HG03060 (cell line): ENCODE measurements around the gene SLC6A12.

ENCODE experiments used
- ATAC-seq: cut with Tn5 transposase; IDR thresholded peaks from one replicate; pipeline ENCODE4 v1.9.1; 2021; ENCODE audit warnings: low read depth, moderate number of reproducible peaks; ENCODE audit not compliant: unreplicated experiment

The SLC6A12 gene

DNA sequence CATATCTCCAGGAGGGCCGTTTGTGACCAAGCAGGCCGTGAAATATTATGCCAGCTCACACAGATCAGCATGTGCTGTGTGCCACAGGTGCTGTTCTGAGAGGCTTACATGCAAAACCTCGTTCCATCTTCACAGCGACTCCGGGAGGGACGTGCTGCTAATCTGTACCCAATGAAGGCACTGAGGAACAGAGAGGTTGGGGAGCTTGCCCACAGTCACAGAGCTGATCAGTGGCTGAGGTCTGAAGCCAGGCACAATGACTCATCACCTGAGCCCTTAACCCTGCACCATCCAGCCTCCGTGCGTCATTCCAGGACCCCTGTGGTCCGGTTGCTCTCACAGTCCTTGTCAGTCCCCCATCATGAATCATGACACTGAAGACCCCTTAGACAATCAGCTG is 66.7 kb downstream of the SLC6A12 start:
- ATAC-seq = no peak

DNA sequence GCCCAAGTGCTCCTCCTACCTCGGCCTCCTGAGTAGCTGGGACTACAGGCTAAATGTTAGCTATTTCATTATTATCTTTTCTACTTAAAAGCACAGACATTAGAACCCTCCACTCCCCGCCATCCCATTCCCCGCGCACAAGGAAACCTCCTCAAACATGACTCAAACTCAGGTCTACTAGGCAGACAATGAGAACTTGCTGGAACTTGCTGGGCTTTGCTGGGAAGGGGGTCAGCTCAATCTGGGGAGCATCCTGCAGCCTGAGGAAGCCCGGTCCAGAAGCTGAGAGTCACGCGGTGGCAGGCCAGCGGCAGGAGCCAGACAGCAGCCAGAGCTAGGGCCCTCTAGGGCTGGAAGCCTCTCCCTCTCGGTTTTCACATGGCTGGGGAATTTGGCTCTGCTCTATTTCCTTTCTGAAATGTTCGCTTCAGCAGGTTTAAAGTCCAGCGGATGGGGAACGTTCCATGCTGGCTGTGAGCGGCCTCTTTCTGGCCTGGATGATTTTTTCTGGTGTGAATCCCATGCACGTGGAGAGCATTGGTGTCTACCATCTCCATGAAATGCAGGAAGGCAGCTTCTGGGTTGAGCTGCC is 68.5 kb downstream of the SLC6A12 start:
- no peak for ATAC-seq

DNA sequence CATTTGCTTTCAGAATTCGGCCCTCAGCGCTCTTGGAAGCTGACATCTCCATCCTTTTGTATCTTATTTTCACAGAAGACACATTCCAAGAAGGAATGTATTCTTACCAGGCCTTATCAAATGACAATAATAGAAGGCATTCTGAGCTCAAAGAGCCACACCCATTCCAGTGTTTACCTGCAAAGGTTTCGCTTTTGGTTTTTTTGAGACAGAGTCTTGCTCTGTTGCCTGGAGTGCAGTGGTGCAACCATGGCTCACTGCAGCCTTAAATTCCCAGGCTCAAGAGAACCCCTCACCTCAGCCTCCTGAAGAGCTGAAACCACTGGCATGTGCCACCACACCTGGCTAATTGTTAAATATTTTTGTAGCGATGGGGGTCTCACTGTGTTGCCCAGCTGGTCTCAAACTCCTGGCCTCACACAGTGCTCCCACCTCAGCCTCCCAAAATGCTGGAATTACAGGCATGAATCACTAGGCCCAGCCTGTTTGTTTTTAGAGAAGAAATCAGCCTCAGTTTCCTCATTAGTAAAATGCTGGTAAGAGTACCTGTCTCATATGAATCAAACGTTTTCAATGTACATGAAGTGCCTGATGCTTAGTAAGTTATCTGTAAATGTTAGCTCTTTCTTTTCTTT is 69.2 kb downstream of the SLC6A12 start:
- ATAC-seq = no peak

DNA sequence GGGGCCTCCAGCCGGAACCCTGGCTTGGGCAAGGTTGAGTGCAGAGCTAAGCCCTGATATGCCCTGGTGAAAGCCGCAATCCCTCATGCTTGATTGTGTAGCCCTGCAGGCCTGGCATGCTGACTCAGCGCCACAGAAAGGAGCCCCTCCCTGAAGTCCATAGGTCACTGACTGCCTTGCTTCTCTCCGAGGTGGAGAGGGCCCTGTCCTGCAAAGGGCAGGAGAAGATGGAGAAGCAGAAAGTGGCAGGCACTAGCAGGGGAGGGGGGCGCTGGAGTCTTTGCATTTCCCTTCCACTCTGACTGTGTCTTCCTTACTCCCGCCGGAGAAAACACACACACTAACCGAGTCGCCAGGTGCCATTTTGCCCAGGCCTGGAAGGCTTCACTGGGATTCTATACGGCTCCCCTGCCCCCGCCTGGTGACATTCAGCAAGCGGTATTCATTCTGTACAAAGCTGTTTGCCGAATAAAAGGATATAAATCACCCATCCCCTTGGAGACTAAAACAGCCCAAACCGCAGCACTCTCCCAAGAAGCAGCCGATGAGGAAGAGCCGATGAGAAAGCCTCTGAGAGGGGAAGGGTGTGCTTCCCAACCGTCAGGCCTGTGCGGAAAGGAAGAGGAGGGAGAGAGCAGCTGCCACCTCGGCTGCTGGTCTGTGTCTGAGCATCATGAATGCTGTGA is 69.8 kb downstream of the SLC6A12 start:
- no peak for ATAC-seq

DNA sequence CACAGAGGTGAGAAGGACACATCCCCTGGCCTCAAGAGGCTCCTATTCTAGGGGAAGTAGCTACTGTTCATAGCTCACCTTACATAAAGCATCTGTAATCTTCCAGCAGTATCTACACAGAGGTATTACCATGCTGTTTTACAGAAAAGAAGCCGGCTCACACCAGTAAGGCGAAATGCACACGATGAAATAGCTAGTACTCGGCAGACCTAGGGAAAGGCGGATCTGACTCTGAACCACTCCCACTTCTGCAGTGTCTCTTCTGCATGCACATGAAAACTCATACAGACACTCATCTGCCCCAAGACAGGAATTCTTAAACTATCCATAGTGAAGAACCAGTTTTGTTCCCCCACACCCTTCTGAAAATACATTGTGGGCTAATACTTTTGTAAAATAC is 73.8 kb downstream of the SLC6A12 start:
- no peak for ATAC-seq
